GM12864 (cell line): Measurements from ENCODE around the gene MYO1H.

ENCODE experiments used
- DNase-seq: peaks from one replicate; pipeline ENCODE4 v3.0.0-alpha.2; 2011; ENCODE audit warnings: low read depth
- H3K4me3 ChIP-seq: 2 replicates; pipeline ENCODE4 v1.5.1; 2011; ENCODE audit warnings: mild to moderate bottlenecking, low read depth, low read length, control low read depth
- CTCF ChIP-seq: IDR thresholded peaks from 2 replicates; pipeline ENCODE4 v1.5.1; 2011; ENCODE audit warnings: low read depth, mild to moderate bottlenecking, moderate library complexity, low read length, control low read depth, inconsistent platforms; ENCODE audit errors: missing control alignments

MYO1H gene

DNA sequence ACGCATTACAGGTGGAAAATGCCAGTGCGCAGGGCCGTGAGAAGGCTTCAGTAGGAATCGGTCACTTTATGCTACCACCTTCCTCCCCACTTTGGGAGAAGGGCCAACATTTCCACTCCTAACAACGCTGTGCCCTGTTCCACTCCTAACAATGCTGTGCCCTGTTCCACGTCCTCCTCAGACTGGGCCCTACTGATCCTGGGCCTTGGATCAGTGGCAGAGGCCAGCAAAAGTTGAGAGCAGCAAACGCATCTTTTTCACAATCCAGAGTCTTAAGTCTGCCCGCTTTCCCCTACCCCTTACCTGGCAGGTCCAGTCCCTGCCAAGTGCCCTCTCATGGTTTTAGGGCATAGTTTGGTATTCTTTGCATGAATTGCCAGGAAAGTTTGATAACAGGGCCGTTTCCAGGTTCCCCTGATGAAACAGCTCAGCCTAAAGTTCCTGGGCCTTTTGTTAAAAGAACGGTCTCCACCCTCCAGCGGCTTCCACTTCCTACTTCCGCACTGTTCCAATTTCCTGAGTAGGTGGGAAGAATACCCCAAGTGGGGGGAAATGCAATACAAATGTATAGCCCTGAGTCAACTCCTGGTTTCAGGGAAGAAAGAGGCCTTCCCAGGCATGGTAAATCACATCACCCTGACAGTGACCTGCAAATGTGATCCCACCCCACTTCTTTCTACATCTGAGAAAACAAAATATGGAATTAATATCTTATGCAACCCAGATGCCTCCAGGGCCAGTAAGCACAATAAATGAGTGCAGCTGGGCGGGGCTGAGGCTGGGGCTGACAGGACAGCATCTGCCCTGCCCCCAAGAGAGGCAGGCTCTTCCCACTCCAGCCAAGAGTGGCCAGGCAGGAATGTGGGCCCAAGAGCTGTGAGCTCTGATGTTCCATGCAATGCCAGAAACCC is 114.4 kb downstream of the MYO1H start:
- TF ChIP-seq CTCF, result no peak
- no peak overlapping the region for H3K4me3 ChIP-seq
- no peak for DNase-seq

DNA sequence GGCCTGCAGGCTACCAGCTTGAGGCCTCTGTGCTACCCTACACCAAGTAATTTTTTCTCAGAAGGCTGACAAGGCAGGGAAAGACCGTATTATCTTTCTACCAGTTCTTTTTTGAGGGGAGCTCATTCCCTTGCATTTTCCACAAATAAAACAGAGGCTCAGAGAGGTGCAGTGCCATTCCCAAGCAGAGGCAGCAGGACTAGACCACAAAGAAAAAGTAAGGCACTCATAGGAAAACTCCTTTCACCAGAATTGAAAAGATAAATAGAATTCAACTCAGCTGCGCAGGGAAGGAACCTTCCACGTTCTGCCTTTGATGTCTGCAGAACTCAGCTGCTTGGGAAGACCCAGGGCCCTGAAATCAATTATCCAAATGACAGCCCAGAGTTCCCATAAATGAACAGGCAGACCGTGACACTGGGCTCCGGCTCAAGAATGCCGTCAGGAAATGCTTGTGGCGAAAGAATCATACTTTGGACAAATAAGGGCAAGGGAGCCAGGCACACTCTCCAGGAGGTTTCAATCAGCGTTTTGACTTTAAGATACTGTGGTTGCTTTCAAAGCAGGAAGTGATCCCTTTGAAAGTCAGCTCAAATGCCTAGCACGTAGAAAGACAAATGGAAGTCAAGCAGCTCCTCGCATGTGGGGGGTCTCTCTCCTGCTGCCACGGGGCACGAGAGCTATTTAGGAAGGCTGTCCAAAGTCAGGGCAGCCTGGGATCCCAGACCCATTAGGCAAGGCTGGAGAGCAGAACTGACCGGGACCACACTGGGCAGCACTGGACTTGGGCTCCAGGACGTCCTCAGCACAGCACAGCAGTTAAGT is 115.4 kb downstream of the MYO1H start:
- no peak for TF ChIP-seq CTCF
- DNase-seq, result no peak
- no peak overlapping the region for H3K4me3 ChIP-seq

DNA sequence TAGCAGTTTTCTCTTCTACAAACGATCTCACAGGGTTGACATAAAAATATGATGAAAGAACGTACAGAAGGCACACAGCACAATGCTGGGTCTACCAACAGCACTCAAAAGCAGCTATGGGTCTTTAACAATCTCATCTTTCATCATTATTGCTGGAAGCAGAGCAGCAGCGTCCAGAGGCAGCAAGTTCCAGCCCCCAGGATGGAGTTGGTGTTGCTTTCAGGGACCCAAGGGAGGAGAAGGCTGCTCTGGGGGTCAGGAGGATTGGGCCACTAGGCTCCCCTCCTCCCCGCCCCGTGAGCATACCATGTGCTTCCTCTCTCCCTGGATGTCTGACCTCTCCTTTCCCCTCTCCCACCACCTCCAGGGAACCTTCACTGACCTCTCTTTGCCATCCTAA is 116.1 kb downstream of the MYO1H start:
- no peak for DNase-seq
- H3K4me3 ChIP-seq, result no peak overlapping the region
- no peak for TF ChIP-seq CTCF

- H3K4me3 ChIP-seq, result no peak overlapping the region
- no peak for DNase-seq
Measured at GRCh38 chr12:109464642-109465351, 117.1 kb downstream of the MYO1H start.

GRCh38 chr12:109466305-109466704 is 118.6 kb downstream of the MYO1H start:
- no peak for TF ChIP-seq CTCF
- no peak overlapping the region for H3K4me3 ChIP-seq
- no peak for DNase-seq

More at GRCh38 chr12:109464642-109465351, 117.1 kb downstream of the MYO1H start:
- TF ChIP-seq CTCF, result no peak

DNA sequence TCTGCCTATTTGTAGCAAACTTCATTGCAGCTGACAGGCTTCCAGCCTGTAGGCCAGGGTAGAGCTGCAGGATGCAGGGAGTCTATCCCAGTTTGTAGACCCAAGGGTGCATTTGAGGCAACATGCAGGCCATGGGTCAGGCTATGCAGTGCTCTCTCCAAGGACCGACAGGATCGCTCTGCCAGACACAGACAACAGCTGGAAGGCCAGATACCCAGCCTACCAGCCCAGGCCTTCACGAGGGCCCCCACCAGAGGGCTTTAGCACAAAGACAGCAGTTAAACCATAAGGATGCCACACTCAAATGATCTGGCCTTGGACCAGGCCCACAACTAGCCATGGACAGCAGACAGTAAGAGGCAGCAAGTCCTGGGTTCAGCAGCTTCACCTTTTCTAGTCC is 119.1 kb downstream of the MYO1H start:
- TF ChIP-seq CTCF, result no peak
- H3K4me3 ChIP-seq, result no peak overlapping the region
- DNase-seq, result no peak
